IPS DF 19.7 (cell line): ENCODE data around the gene FER.
"Not testable (repeated sequence)": the region's sequence is repeated elsewhere in the genome, so short reads cannot be mapped to it uniquely, and the experiment has no call there.

Experiments used
- DNase-seq: peaks from one replicate; pipeline ENCODE4 v3.0.0-alpha.2; 2013; ENCODE audit warnings: low read depth, low spot score

FER gene

GRCh38 chr5:108747111-108747773, 455 bp upstream of the FER start:
- DNase-seq = no peak

GRCh38 chr5:108748401-108749127, 867 bp downstream of the FER start:
- DNase-seq = peak; percentile 97

GRCh38 chr5:108749128-108749861, 1.6 kb downstream of the FER start:
- DNase-seq = peak; percentile 17

GRCh38 chr5:108753331-108753730, 5.6 kb downstream of the FER start:
- no peak for DNase-seq

GRCh38 chr5:108753877-108754276, 6.2 kb downstream of the FER start:
- DNase-seq = no peak

GRCh38 chr5:108760512-108760911, 12.8 kb downstream of the FER start:
- DNase-seq = no peak

GRCh38 chr5:108762660-108763059, 15.0 kb downstream of the FER start:
- DNase-seq = no peak

- no peak for DNase-seq
Observed at GRCh38 chr5:108763222-108763916, 15.7 kb downstream of the FER start.

- DNase-seq = no peak
Observed at GRCh38 chr5:108765647-108766046, 17.9 kb downstream of the FER start.

GRCh38 chr5:108766916-108767315, 19.2 kb downstream of the FER start:
- DNase-seq = not testable (repeated sequence)

- no peak for DNase-seq
Observed at GRCh38 chr5:108769352-108769751, 21.7 kb downstream of the FER start.

GRCh38 chr5:108772626-108773025, 24.9 kb downstream of the FER start:
- no peak for DNase-seq

- no peak for DNase-seq
Observed at GRCh38 chr5:108773330-108773729, 25.6 kb downstream of the FER start.

- not testable (repeated sequence) for DNase-seq
Observed at GRCh38 chr5:108774079-108774478, 26.4 kb downstream of the FER start.

- DNase-seq = not testable (repeated sequence)
Observed at GRCh38 chr5:108777582-108777981, 29.9 kb downstream of the FER start.

GRCh38 chr5:108784577-108784976, 36.9 kb downstream of the FER start:
- DNase-seq = not testable (repeated sequence)

- no peak for DNase-seq
Observed at GRCh38 chr5:108786806-108787483, 39.2 kb downstream of the FER start.

- no peak for DNase-seq
Observed at GRCh38 chr5:108788142-108788541, 40.4 kb downstream of the FER start.

- no peak for DNase-seq
Observed at GRCh38 chr5:108793207-108793606, 45.5 kb downstream of the FER start.

- not testable (repeated sequence) for DNase-seq
Observed at GRCh38 chr5:108794349-108794748, 46.7 kb downstream of the FER start.

GRCh38 chr5:108797396-108797795, 49.7 kb downstream of the FER start:
- no peak for DNase-seq
